ENCODE results near the gene EHMT2. TPM values are rescaled to one million over a fixed set of nuclear protein-coding genes. Genes with fewer than 3 reads are reported as not detected.

The EHMT2 gene
- total RNA-seq, 5 donors from 2014 or later (not counting 1 experiment from before 2014, with no cell fraction given): 49.1 to 83.8 (median 78.9) TPM

GRCh38 chr6:31881136-31881859, 16.2 kb downstream of the EHMT2 start:
- Histone ChIP-seq H3K4me3 (ENCODE audit: control insufficient read depth in 1 of 2, extremely low read depth in 1 of 2, low read length in 1 of 2) (no peak overlapping the region), H3K27me3 (replicated peaks in 1 of 2; ENCODE audit: control insufficient read depth in 2 of 2, extremely low read depth in 1 of 2, insufficient read depth in 2 of 2, low read length in 1 of 2) (peaks cover 0 to 3% of the 10 kb centered on the region in 2 experiments), H3K9me3 (no peaks in the 10 kb centered on the region), H3K27ac (ENCODE audit: low read length) (no peak overlapping the region), H3K36me3 (ENCODE audit: control insufficient read depth in 2 of 2, extremely low read depth in 1 of 2, insufficient read depth in 1 of 2, low read length in 1 of 2) (peaks cover 23 to 60% of the 10 kb centered on the region in 2 donors), H3K4me1 (ENCODE audit: control insufficient read depth in 1 of 2, extremely low read depth in 1 of 2, insufficient read depth in 2 of 2, low read length in 2 of 2) (no peaks in the 10 kb centered on the region)
- ChIA-PET CTCF (interaction anchor here in 1 of 2 donors (0.7 kb wide), 1 partner anchor 70 kb away, joined by 6 read pairs; no protein-coding TSS in a partner anchor), POLR2A (no interaction called here)
- no peak overlapping the region for H3K4me3 Mint-ChIP-seq
- no peaks in the 10 kb centered on the region for H3K27me3 Mint-ChIP-seq
- H3K36me3 Mint-ChIP-seq: peaks cover 41% of the 10 kb centered on the region
- H3K4me1 Mint-ChIP-seq: peaks cover 0 to 5% (median 0%) of the 10 kb centered on the region in 3 donors
- DNase-seq: no peak
- ATAC-seq (replicated peaks in 1 of 4): no peak
- no peaks in the 10 kb centered on the region for H3K9me3 Mint-ChIP-seq
- 91% methylated on average over 8 of the region's 9 CpGs for WGBS (ENCODE audit: insufficient coverage)
- no peak overlapping the region for H3K27ac Mint-ChIP-seq

GRCh38 chr6:31880616-31881015, 16.9 kb downstream of the EHMT2 start:
- Histone ChIP-seq H3K36me3 (ENCODE audit: control insufficient read depth in 2 of 2, extremely low read depth in 1 of 2, insufficient read depth in 1 of 2, low read length in 1 of 2) (peaks cover 22 to 55% of the 10 kb centered on the region in 2 donors), H3K9me3 (no peaks in the 10 kb centered on the region)

DNA sequence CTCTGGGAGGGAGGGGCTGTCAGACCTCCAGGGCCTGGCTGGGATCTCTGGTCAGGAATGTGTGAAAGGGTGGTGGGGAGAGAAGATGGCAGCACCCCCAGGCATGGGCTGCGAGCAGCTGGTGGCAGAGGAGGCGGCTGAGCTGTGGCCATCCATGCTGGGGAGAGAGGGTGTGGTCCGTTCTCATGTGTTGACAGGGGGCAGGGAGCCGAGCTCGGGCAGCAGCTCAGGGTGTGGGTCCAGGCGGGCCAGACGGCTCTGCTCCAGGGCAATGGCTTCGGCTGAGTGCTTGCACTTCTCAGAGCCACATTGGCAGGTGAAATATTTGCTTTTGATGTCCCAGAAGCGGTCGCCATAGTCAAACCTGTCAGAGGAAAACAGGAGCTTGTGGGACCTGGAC, 17.6 kb downstream of the EHMT2 start:
- POLR2A ChIA-PET: no interaction called here
- Histone ChIP-seq H3K27me3 (replicated peaks in 1 of 2; ENCODE audit: control insufficient read depth in 2 of 2, extremely low read depth in 1 of 2, insufficient read depth in 2 of 2, low read length in 1 of 2) (peaks cover 0 to 3% of the 10 kb centered on the region in 2 experiments), H3K4me3 (ENCODE audit: control insufficient read depth in 1 of 2, extremely low read depth in 1 of 2, low read length in 1 of 2) (no peak overlapping the region), H3K4me1 (ENCODE audit: control insufficient read depth in 1 of 2, extremely low read depth in 1 of 2, insufficient read depth in 2 of 2, low read length in 2 of 2) (no peaks in the 10 kb centered on the region), H3K9me3 (no peaks in the 10 kb centered on the region), H3K36me3 (ENCODE audit: control insufficient read depth in 2 of 2, extremely low read depth in 1 of 2, insufficient read depth in 1 of 2, low read length in 1 of 2) (peaks cover 22 to 49% of the 10 kb centered on the region in 2 donors), H3K27ac (ENCODE audit: low read length) (no peak overlapping the region)
- DNase-seq (no peak), ATAC-seq (replicated peaks in 1 of 4) (no peak)
- no peak overlapping the region for H3K4me3 Mint-ChIP-seq
- H3K27ac Mint-ChIP-seq: no peak overlapping the region
- no peaks in the 10 kb centered on the region for H3K27me3 Mint-ChIP-seq
- CTCF ChIA-PET: no interaction called here
- no peaks in the 10 kb centered on the region for H3K9me3 Mint-ChIP-seq
- peaks cover 0 to 5% (median 0%) of the 10 kb centered on the region in 3 donors for H3K4me1 Mint-ChIP-seq
- H3K36me3 Mint-ChIP-seq: peaks cover 31% of the 10 kb centered on the region
- WGBS (ENCODE audit: insufficient coverage): 86% methylated on average over 10 of the region's 10 CpGs

More at GRCh38 chr6:31880616-31881015, 16.9 kb downstream of the EHMT2 start:
- H3K27me3 Mint-ChIP-seq: no peaks in the 10 kb centered on the region
- POLR2A ChIA-PET: no interaction called here
- Histone ChIP-seq H3K27me3 (replicated peaks in 1 of 2; ENCODE audit: control insufficient read depth in 2 of 2, extremely low read depth in 1 of 2, insufficient read depth in 2 of 2, low read length in 1 of 2) (peaks cover 0 to 3% of the 10 kb centered on the region in 2 experiments), H3K4me3 (ENCODE audit: control insufficient read depth in 1 of 2, extremely low read depth in 1 of 2, low read length in 1 of 2) (no peak overlapping the region), H3K27ac (ENCODE audit: low read length) (no peak overlapping the region), H3K4me1 (ENCODE audit: control insufficient read depth in 1 of 2, extremely low read depth in 1 of 2, insufficient read depth in 2 of 2, low read length in 2 of 2) (no peaks in the 10 kb centered on the region)
- WGBS (ENCODE audit: insufficient coverage): 96% methylated on average over 5 of the region's 10 CpGs
- DNase-seq: no peak
- CTCF ChIA-PET: no interaction called here
- H3K4me1 Mint-ChIP-seq: peaks cover 0 to 5% (median 0%) of the 10 kb centered on the region in 3 donors
- no peak overlapping the region for H3K4me3 Mint-ChIP-seq
- ATAC-seq (replicated peaks in 1 of 4): no peak
- H3K36me3 Mint-ChIP-seq: peaks cover 34% of the 10 kb centered on the region
- H3K27ac Mint-ChIP-seq: no peak overlapping the region
- H3K9me3 Mint-ChIP-seq: no peaks in the 10 kb centered on the region

DNA sequence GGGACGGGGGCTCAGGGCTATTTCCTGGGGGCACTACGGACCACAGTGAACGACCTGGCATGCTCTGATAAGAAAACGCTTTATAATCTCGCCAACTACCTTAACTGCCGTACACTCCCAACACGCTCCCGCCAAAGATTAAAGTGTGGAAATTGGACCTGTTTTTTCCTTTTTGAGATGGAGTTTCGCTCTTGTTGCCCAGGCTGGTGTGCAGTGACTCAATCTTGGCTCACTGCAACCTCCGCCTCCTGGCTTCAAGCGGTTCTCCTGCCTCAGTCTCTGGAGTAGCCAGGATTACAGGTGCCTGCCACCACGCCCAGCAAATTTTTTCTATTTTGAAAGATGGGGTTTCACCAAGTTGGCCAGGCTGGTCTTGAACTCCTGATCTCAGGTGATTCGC, 18.4 kb downstream of the EHMT2 start:
- WGBS (ENCODE audit: insufficient coverage): 85% methylated on average over 7 of the region's 13 CpGs
- Histone ChIP-seq H3K27me3 (replicated peaks in 1 of 2; ENCODE audit: control insufficient read depth in 2 of 2, extremely low read depth in 1 of 2, insufficient read depth in 2 of 2, low read length in 1 of 2) (peaks cover 0 to 3% of the 10 kb centered on the region in 2 experiments), H3K4me3 (ENCODE audit: control insufficient read depth in 1 of 2, extremely low read depth in 1 of 2, low read length in 1 of 2) (no peak overlapping the region), H3K36me3 (ENCODE audit: control insufficient read depth in 2 of 2, extremely low read depth in 1 of 2, insufficient read depth in 1 of 2, low read length in 1 of 2) (peaks cover 16 to 42% of the 10 kb centered on the region in 2 donors), H3K9me3 (no peaks in the 10 kb centered on the region), H3K27ac (ENCODE audit: low read length) (no peak overlapping the region), H3K4me1 (ENCODE audit: control insufficient read depth in 1 of 2, extremely low read depth in 1 of 2, insufficient read depth in 2 of 2, low read length in 2 of 2) (no peaks in the 10 kb centered on the region)
- no peaks in the 10 kb centered on the region for H3K27me3 Mint-ChIP-seq
- H3K9me3 Mint-ChIP-seq: no peaks in the 10 kb centered on the region
- no peak for DNase-seq
- no peak overlapping the region for H3K27ac Mint-ChIP-seq
- H3K36me3 Mint-ChIP-seq: peaks cover 31% of the 10 kb centered on the region
- H3K4me1 Mint-ChIP-seq: peaks cover 0 to 5% (median 0%) of the 10 kb centered on the region in 3 donors
- no peak overlapping the region for H3K4me3 Mint-ChIP-seq
- ATAC-seq (replicated peaks in 1 of 4): no peak
- POLR2A ChIA-PET: no interaction called here
- CTCF ChIA-PET: no interaction called here

- no peak within 1 kb of the TSS for H3K4me3 Mint-ChIP-seq
- CTCF ChIA-PET: no interaction called here
- POLR2A ChIA-PET: no interaction called here
- no peak for ATAC-seq (replicated peaks in 1 of 4)
- Histone ChIP-seq H3K4me1 (ENCODE audit: control insufficient read depth in 1 of 2, extremely low read depth in 1 of 2, insufficient read depth in 2 of 2, low read length in 2 of 2) (no peaks in the 10 kb centered on the region), H3K36me3 (ENCODE audit: control insufficient read depth in 2 of 2, extremely low read depth in 1 of 2, insufficient read depth in 1 of 2, low read length in 1 of 2) (peaks cover 16 to 39% of the 10 kb centered on the region in 2 donors), H3K9me3 (no peaks in the 10 kb centered on the region), H3K4me3 (ENCODE audit: control insufficient read depth in 1 of 2, extremely low read depth in 1 of 2, low read length in 1 of 2) (no peak within 1 kb of the TSS), H3K27ac (ENCODE audit: low read length) (no peak within 1 kb of the TSS), H3K27me3 (replicated peaks in 1 of 2; ENCODE audit: control insufficient read depth in 2 of 2, extremely low read depth in 1 of 2, insufficient read depth in 2 of 2, low read length in 1 of 2) (peaks cover 0 to 3% of the 10 kb centered on the region in 2 experiments)
- no peaks in the 10 kb centered on the region for H3K27me3 Mint-ChIP-seq
- H3K36me3 Mint-ChIP-seq: peaks cover 31% of the 10 kb centered on the region
- peaks cover 0 to 5% (median 0%) of the 10 kb centered on the region in 3 donors for H3K4me1 Mint-ChIP-seq
- 83% methylated on average over 14 of the region's 18 CpGs for WGBS (ENCODE audit: insufficient coverage)
- no peaks in the 10 kb centered on the region for H3K9me3 Mint-ChIP-seq
- DNase-seq: no peak
- H3K27ac Mint-ChIP-seq: no peak within 1 kb of the TSS
Measured at GRCh38 chr6:31878726-31879125, 18.8 kb downstream of the EHMT2 start, which contains the start of gene SLC44A4. SLC44A4 (minus strand) TSS chr6:31878997; CDS start chr6:31878980, 17 bp downstream.

DNA sequence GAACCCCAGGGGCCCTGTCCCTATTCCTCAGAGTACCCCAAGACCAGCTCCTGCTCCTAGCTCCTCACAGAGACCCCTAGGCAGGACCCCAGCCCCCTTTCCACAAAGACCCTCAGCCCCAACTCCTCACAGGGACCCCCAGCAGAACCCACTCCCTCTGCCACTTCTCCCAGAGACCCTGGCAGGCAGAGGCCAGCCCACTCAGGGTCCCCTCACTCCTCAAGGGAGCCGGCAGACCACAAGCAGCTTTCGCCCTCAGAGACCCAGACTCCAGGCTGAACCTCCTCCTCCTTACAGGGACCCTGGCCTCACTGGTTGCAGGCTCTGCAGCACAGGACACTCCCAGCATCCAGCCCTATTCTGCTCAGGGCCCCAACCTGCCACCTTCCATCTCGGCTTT, 19.3 kb downstream of the EHMT2 start:
- Mint-ChIP-seq H3K4me1 (peaks cover 0 to 5% (median 0%) of the 10 kb centered on the region in 3 donors), H3K27me3 (no peaks in the 10 kb centered on the region), H3K36me3 (peaks cover 31% of the 10 kb centered on the region), H3K27ac (no peak overlapping the region), H3K4me3 (no peak overlapping the region), H3K9me3 (no peaks in the 10 kb centered on the region)
- Histone ChIP-seq H3K4me3 (ENCODE audit: control insufficient read depth in 1 of 2, extremely low read depth in 1 of 2, low read length in 1 of 2) (no peak overlapping the region), H3K27ac (ENCODE audit: low read length) (no peak overlapping the region), H3K36me3 (ENCODE audit: control insufficient read depth in 2 of 2, extremely low read depth in 1 of 2, insufficient read depth in 1 of 2, low read length in 1 of 2) (peaks cover 11 to 34% of the 10 kb centered on the region in 2 donors), H3K27me3 (replicated peaks in 1 of 2; ENCODE audit: control insufficient read depth in 2 of 2, extremely low read depth in 1 of 2, insufficient read depth in 2 of 2, low read length in 1 of 2) (peaks cover 0 to 3% of the 10 kb centered on the region in 2 experiments), H3K9me3 (no peaks in the 10 kb centered on the region), H3K4me1 (ENCODE audit: control insufficient read depth in 1 of 2, extremely low read depth in 1 of 2, insufficient read depth in 2 of 2, low read length in 2 of 2) (no peaks in the 10 kb centered on the region)
- ChIA-PET CTCF (no interaction called here), POLR2A (no interaction called here)
- WGBS (ENCODE audit: insufficient coverage): 94% methylated on average over 3 of the region's 3 CpGs
- no peak for DNase-seq
- no peak for ATAC-seq (replicated peaks in 1 of 4)

Data from T-cell (primary cell).